GM23338 (cell line): ENCODE results near the gene POU5F1. TPM values are rescaled to one million over a fixed set of nuclear protein-coding genes. Genes with fewer than 3 reads are reported as not detected.
"Not testable (repeated sequence)": the region's sequence is repeated elsewhere in the genome, so short reads cannot be mapped to it uniquely, and the experiment has no call there.

Experiments
- ATAC-seq: fragments of 200-7000 bp; cut with Tn5 transposase; 3 replicates; pipeline ENCODE4 v1.9.1; 2020
- DNase-seq: peaks from one replicate; pipeline ENCODE4 v3.0.0-alpha.2; 2015; ENCODE audit warnings: low spot score
- H2AFZ ChIP-seq: fragments of 200-600 bp; sonication (generic); 2 replicates; pipeline ENCODE4 v1.8.0; 2016; ENCODE audit warnings: antibody characterized with exemption, mild to moderate bottlenecking, moderate library complexity
- H3F3A ChIP-seq: fragments of 200-600 bp; sonication (generic); replicated peaks from 2 replicates; pipeline ENCODE4 v1.8.0; 2017; ENCODE audit warnings: antibody characterized with exemption, mixed run types, low read depth
- H3K27ac ChIP-seq: fragments of 200-600 bp; sonication (generic); 2 replicates; pipeline ENCODE4 v1.6.1; 2016; ENCODE audit warnings: low read depth
- H3K27me3 ChIP-seq: fragments of 200-600 bp; sonication (generic); 2 replicates; pipeline ENCODE4 v1.8.0; 2016; ENCODE audit warnings: mild to moderate bottlenecking, mixed run types, moderate library complexity; ENCODE audit not compliant: insufficient read depth
- H3K36me3 ChIP-seq: fragments of 200-600 bp; sonication (generic); 2 replicates; pipeline ENCODE4 v1.8.0; 2016; ENCODE audit warnings: mild to moderate bottlenecking; ENCODE audit not compliant: insufficient read depth
- H3K4me1 ChIP-seq: fragments of 200-600 bp; sonication (generic); 2 replicates; pipeline ENCODE4 v1.8.0; 2016; ENCODE audit warnings: mild to moderate bottlenecking, moderate library complexity; ENCODE audit not compliant: insufficient read depth
- H3K4me2 ChIP-seq: fragments of 200-600 bp; sonication (generic); 2 replicates; pipeline ENCODE4 v1.7.1; 2017; ENCODE audit warnings: mixed run types
- H3K4me3 ChIP-seq: fragments of 200-600 bp; sonication (generic); 2 replicates; pipeline ENCODE4 v1.6.1; 2016; ENCODE audit warnings: mixed run types
- H3K79me2 ChIP-seq: fragments of 200-600 bp; sonication (generic); replicated peaks from 2 replicates; pipeline ENCODE4 v1.8.0; 2017; ENCODE audit warnings: mild to moderate bottlenecking; ENCODE audit not compliant: insufficient read depth
- H3K9me2 ChIP-seq: fragments of 200-600 bp; sonication (generic); 2 replicates; pipeline ENCODE4 v1.8.0; 2017; ENCODE audit not compliant: insufficient read depth
- H4K20me1 ChIP-seq: fragments of 200-600 bp; sonication (generic); replicated peaks from 2 replicates; pipeline ENCODE4 v1.8.0; 2017; ENCODE audit warnings: mild to moderate bottlenecking; ENCODE audit not compliant: insufficient read depth
- H3K27ac Mint-ChIP-seq: 2 replicates; pipeline ENCODE4 v1.8.0; 2020; ENCODE audit warnings: inconsistent platforms, mild to moderate bottlenecking, moderate library complexity, mixed read lengths
- H3K27me3 Mint-ChIP-seq: 3 replicates; pipeline ENCODE4 v1.8.0; 2022; ENCODE audit warnings: low read depth, mild to moderate bottlenecking, moderate library complexity, mixed read lengths, inconsistent platforms; ENCODE audit not compliant: insufficient read depth, poor library complexity
- H3K36me3 Mint-ChIP-seq: 3 replicates; pipeline ENCODE4 v1.8.0; 2021; ENCODE audit warnings: low read depth, mild to moderate bottlenecking, inconsistent platforms, moderate library complexity, mixed read lengths
- H3K4me1 Mint-ChIP-seq: 3 replicates; pipeline ENCODE4 v1.8.0; 2020; ENCODE audit warnings: mild to moderate bottlenecking, inconsistent platforms, mixed read lengths
- H3K4me3 Mint-ChIP-seq: 3 replicates; pipeline ENCODE4 v1.8.0; 2021; ENCODE audit warnings: moderate library complexity, mild to moderate bottlenecking, inconsistent platforms, mixed read lengths
- H3K9me3 Mint-ChIP-seq: 3 replicates; pipeline ENCODE4 v1.8.0; 2020; ENCODE audit warnings: moderate library complexity, mild to moderate bottlenecking, inconsistent platforms, mixed read lengths
- CREB1 ChIP-seq: fragments of 250-450 bp; sonication (Bioruptor Pico); IDR thresholded peaks from 2 replicates; pipeline ENCODE4 v1.5.0; 2020; ENCODE audit warnings: low read depth, mild to moderate bottlenecking, moderate library complexity
- CTCF ChIP-seq, 2 experiments: fragments of 200-600 bp in 1 of 2; sonication (generic) in 1 of 2; conservative IDR thresholded peaks; 2 replicates each; pipeline versions ENCODE4 v1.5.1 to v1.6.1; 2016 to 2017; ENCODE audit warnings: antibody characterized with exemption in 2 of 2, low read depth in 2 of 2, mild to moderate bottlenecking in 2 of 2, moderate library complexity in 1 of 2
- ETS1 ChIP-seq: IDR thresholded peaks from 2 replicates; pipeline ENCODE4 v1.6.1; 2016; ENCODE audit warnings: antibody characterized with exemption
- EZH2 ChIP-seq: fragments of 200-600 bp; sonication (generic); IDR thresholded peaks from one replicate; pipeline ENCODE4 v1.8.0; 2017; ENCODE audit warnings: antibody characterized with exemption, mild to moderate bottlenecking, low read depth; ENCODE audit not compliant: unreplicated experiment
- JUNB ChIP-seq: IDR thresholded peaks from one replicate; pipeline ENCODE4 v1.6.1; 2016; ENCODE audit warnings: antibody characterized with exemption; ENCODE audit not compliant: unreplicated experiment
- NANOG ChIP-seq: IDR thresholded peaks from 2 replicates; pipeline ENCODE4 v1.6.1; 2016; ENCODE audit warnings: antibody characterized with exemption, borderline replicate concordance
- POLR2AphosphoS5 ChIP-seq: IDR thresholded peaks from 2 replicates; pipeline ENCODE4 v1.6.1; 2016; ENCODE audit warnings: antibody characterized with exemption, low read depth
- REST ChIP-seq: IDR thresholded peaks from one replicate; pipeline ENCODE4 v1.6.1; 2018; ENCODE audit warnings: antibody characterized with exemption; ENCODE audit not compliant: unreplicated experiment
- STAT1 ChIP-seq: IDR thresholded peaks from one replicate; pipeline ENCODE4 v1.6.1; 2016; ENCODE audit warnings: antibody characterized with exemption; ENCODE audit not compliant: unreplicated experiment
- ZNF114 ChIP-seq: fragments of 250-450 bp; sonication (Bioruptor Pico); IDR thresholded peaks from 2 replicates; pipeline ENCODE4 v1.5.0; 2020; ENCODE audit warnings: mild to moderate bottlenecking, moderate library complexity
- ZNF331 ChIP-seq: fragments of 250-450 bp; sonication (Bioruptor Pico); IDR thresholded peaks from 2 replicates; pipeline ENCODE4 v1.5.0; 2020; ENCODE audit warnings: low read depth, mild to moderate bottlenecking, moderate library complexity
- polyA plus RNA-seq: library from polyadenylated mRNA; unstranded; fragments of >200 nt; fragmentation: Nextera tagmentation; extraction: Ambion mirVana; gene quantifications from 2 replicates; pipeline ENCODE4 v1.2.1, GENCODE V29; 2016
- total RNA-seq: library from RNA; depleted of rRNA; stranded (reverse); fragments of >200 nt; shearing (Covaris generic); gene quantifications from 2 replicates; pipeline ENCODE4 v1.2.3, GENCODE V29; 2014

The POU5F1 gene
- total and polyA plus RNA-seq, 2 experiments from 2014 or later, result 1,839 to 3,419 TPM

- peaks cover 3% of the 10 kb centered on the region for H3K4me1 ChIP-seq
- H4K20me1 ChIP-seq, result no peaks in the 10 kb centered on the region
- H2AFZ ChIP-seq, result no peak overlapping the region; the same call in 1 of the 2 replicates
- H3K9me2 ChIP-seq, result 0 out of 2 replicates have a peak, but pooled peaks cover 3% of the 10 kb centered on the region
- no peak for DNase-seq
- no peak overlapping the region for H3K4me3 ChIP-seq
- H3K27ac ChIP-seq, result no peak overlapping the region
- Mint-ChIP-seq H3K9me3 (peaks cover 23% of the 10 kb centered on the region), H3K4me3 (no peak overlapping the region), H3K4me1 (peaks cover 5% of the 10 kb centered on the region), H3K27ac (no peak overlapping the region), H3K36me3 (peaks cover 10% of the 10 kb centered on the region), H3K27me3 (no peaks in the 10 kb centered on the region)
- no peak for ATAC-seq
- H3K79me2 ChIP-seq, result no peaks in the 10 kb centered on the region
- H3K27me3 ChIP-seq, result no peaks in the 10 kb centered on the region
- H3F3A ChIP-seq, result no peaks in the 10 kb centered on the region
- H3K4me2 ChIP-seq, result no peak overlapping the region
- H3K36me3 ChIP-seq, result peaks cover 9% of the 10 kb centered on the region; the same call in 1 of the 2 replicates
- TF ChIP-seq NANOG (no peak), ZNF331 (CRISPR knock-in tag) (no peak), CTCF (conservative IDR thresholded peaks at IDR 0.05; ENCODE audit: low read depth in 2 of 2) (no peak), CREB1 (CRISPR knock-in tag) (no peak), ETS1 (no peak)
These were observed 45.9 kb upstream of the POU5F1 start for GRCh38 chr6:31216208-31216898.

- H3K36me3 ChIP-seq, H3F3A ChIP-seq, H3K4me3 Mint-ChIP-seq, ATAC-seq, H3K4me3 ChIP-seq, H3K27ac Mint-ChIP-seq, H3K27ac ChIP-seq, H3K9me2 ChIP-seq, H3K79me2 ChIP-seq, H2AFZ ChIP-seq, H3K4me2 ChIP-seq, H3K27me3 Mint-ChIP-seq, H3K36me3 Mint-ChIP-seq, DNase-seq, H4K20me1 ChIP-seq, H3K27me3 ChIP-seq: not testable (repeated sequence)
- H3K4me1 ChIP-seq, result peaks cover 14% of the 10 kb centered on the region
- peaks cover 16% of the 10 kb centered on the region for H3K4me1 Mint-ChIP-seq
- peaks cover 23% of the 10 kb centered on the region for H3K9me3 Mint-ChIP-seq
These were observed 44.7 kb upstream of the POU5F1 start for GRCh38 chr6:31215216-31215615.

GRCh38 chr6:31214516-31214915, 44.0 kb upstream of the POU5F1 start:
- no peaks in the 10 kb centered on the region for H3K27me3 ChIP-seq
- peaks cover 18% of the 10 kb centered on the region for H3K4me1 ChIP-seq
- peaks cover 9% of the 10 kb centered on the region; the same call in 1 of the 2 replicates for H3K36me3 ChIP-seq
- no peaks in the 10 kb centered on the region for H3F3A ChIP-seq
- Mint-ChIP-seq H3K36me3 (peaks cover 10% of the 10 kb centered on the region), H3K27ac (no peak overlapping the region), H3K27me3 (no peaks in the 10 kb centered on the region), H3K9me3 (peaks cover 23% of the 10 kb centered on the region), H3K4me1 (peaks cover 19% of the 10 kb centered on the region), H3K4me3 (no peak overlapping the region)
- H4K20me1 ChIP-seq, result no peaks in the 10 kb centered on the region
- no peaks in the 10 kb centered on the region for H3K79me2 ChIP-seq
- DNase-seq, result no peak
- H3K27ac ChIP-seq, result no peak overlapping the region
- H3K9me2 ChIP-seq, result 0 out of 2 replicates have a peak, but pooled peaks cover 3% of the 10 kb centered on the region
- no peak overlapping the region for H3K4me3 ChIP-seq
- no peak overlapping the region for H3K4me2 ChIP-seq
- no peak overlapping the region for H2AFZ ChIP-seq
- ATAC-seq, result no peak
- no peak for TF ChIP-seq ETS1
- no peak for TF ChIP-seq ZNF114 (CRISPR knock-in tag)
- no peak for TF ChIP-seq REST
- TF ChIP-seq NANOG, result no peak
- no peak for TF ChIP-seq JUNB
- no peak for TF ChIP-seq POLR2AphosphoS5
- TF ChIP-seq CREB1 (CRISPR knock-in tag), result no peak
- TF ChIP-seq STAT1, result no peak
- TF ChIP-seq EZH2, result no peak
